GM10266 (cell line): ENCODE data around the gene PLCD4.

ENCODE experiments used
- DNase-seq: peaks from one replicate; pipeline ENCODE4 v3.0.0; 2012; ENCODE audit errors: extremely low spot score
- TF ChIP-seq, protein P1 (sequence below): IDR thresholded peaks from 2 replicates; pipeline ENCODE4 v1.5.1; 2012; ENCODE audit warnings: mild to moderate bottlenecking, low read depth; ENCODE audit not compliant: control insufficient read depth, insufficient read depth; ENCODE audit errors: missing control alignments

The PLCD4 gene

DNA sequence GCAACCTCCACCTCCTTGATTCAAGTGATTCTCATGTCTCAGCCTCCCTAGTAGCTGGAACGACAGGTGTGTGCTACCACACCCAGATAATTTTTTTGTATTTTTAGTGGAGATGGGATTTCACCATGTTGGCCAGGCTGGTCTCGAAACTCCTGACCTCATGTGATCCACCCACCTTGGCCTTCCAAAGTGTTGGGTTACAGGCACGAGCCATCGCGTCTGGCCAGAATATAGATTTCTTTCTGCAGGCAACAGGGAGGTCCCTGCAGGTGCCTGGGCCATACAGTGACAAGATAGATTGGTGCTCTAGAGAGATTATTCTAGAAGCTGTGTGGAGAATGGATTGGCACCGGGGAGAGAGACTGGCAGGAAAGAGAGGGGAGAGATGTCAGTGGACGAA, 13.3 kb downstream of the PLCD4 start:
- DNase-seq, result no peak
- TF ChIP-seq, protein P1, sequence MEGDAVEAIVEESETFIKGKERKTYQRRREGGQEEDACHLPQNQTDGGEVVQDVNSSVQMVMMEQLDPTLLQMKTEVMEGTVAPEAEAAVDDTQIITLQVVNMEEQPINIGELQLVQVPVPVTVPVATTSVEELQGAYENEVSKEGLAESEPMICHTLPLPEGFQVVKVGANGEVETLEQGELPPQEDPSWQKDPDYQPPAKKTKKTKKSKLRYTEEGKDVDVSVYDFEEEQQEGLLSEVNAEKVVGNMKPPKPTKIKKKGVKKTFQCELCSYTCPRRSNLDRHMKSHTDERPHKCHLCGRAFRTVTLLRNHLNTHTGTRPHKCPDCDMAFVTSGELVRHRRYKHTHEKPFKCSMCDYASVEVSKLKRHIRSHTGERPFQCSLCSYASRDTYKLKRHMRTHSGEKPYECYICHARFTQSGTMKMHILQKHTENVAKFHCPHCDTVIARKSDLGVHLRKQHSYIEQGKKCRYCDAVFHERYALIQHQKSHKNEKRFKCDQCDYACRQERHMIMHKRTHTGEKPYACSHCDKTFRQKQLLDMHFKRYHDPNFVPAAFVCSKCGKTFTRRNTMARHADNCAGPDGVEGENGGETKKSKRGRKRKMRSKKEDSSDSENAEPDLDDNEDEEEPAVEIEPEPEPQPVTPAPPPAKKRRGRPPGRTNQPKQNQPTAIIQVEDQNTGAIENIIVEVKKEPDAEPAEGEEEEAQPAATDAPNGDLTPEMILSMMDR, result no peak

DNA sequence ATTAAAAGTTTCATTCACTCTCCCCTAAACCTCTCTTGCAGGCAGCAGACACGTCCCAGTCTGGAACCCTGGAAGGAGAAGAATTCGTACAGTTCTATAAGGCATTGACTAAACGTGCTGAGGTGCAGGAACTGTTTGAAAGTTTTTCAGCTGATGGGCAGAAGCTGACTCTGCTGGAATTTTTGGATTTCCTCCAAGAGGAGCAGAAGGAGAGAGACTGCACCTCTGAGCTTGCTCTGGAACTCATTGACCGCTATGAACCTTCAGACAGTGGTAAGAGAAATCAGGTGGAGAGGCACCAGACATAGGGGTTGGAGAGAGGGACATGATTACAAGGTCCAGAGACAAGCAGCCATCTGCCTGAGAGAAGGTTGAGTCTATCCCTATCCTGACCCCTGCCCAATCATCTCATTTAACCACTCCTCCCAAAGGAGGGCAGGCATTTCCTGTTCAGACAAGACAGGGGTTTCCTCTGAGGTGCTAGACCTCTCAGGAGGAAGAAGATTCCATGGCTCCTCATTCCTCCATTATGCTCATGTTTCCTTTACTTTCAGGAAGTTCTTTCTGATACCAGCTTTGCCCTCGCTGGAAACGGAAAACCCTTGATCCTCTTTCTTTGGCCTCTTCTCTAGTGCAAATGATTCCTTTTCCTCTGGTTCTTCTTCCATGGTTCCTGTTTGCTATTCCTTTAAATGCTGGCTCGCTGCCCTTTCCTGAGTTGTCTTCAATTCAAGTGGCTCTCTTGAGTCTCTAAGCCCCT, 15.1 kb downstream of the PLCD4 start:
- DNase-seq, result no peak
- TF ChIP-seq, protein P1, result no peak

- TF ChIP-seq, protein P1, result no peak
These were observed 15.6 kb downstream of the PLCD4 start for GRCh38 chr2:218623366-218623705.

DNA sequence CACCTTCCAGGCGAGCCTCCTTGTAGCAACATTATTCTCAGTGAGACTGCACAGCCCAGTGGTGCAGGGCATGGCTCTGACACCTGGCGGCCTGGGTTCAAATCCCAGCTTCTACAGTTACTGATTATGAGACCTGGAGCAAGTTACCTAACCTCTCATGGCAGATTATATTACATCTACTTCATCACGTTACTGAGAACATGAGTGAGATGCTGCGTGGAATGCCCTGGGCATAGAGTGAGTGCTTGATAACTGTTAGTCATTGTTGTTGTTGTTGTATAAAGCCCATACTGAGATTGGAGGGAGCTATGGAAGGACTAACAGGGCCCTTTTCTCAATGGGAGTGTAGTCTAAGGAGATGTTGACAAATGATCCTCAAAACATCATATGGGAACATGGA, 18.7 kb downstream of the PLCD4 start:
- TF ChIP-seq, protein P1, result no peak
- DNase-seq, result no peak

More at GRCh38 chr2:218623366-218623705, 15.6 kb downstream of the PLCD4 start:
- DNase-seq, result no peak

DNA sequence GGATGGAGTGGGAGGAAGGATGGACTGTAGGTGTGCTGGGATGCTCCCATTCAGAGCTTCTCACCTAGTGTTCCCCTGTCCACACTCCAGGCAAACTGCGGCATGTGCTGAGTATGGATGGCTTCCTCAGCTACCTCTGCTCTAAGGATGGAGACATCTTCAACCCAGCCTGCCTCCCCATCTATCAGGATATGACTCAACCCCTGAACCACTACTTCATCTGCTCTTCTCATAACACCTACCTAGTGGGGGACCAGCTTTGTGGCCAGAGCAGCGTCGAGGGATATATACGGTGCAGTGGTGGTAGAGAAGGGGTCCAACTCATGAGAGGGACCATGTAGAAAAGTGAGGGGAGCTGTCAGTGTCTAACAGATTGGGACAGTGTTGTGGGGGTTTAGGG, 20.2 kb downstream of the PLCD4 start:
- no peak for DNase-seq
- TF ChIP-seq, protein P1, result no peak

DNA sequence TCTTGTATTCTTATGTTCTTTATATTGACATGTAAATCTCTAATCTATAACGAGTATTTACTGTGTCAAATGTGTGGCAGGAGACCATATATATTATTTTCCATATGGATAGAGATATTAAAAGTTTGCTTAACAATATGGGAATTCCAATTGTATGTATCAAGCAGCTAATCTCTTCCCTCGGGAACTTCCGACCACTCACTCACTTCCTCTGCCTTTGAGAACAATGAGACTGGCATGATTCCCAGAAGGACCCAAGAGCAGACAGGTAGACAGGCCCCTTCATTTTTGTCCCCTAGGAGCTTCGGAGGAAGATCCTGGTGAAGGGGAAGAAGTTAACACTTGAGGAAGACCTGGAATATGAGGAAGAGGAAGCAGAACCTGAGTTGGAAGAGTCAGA, 24.1 kb downstream of the PLCD4 start:
- DNase-seq, result no peak

GRCh38 chr2:218635719-218636118, 28.0 kb downstream of the PLCD4 start:
- no peak for DNase-seq
- TF ChIP-seq, protein P1, result no peak

More for the DNA sequence above, 24.1 kb downstream of the PLCD4 start:
- TF ChIP-seq, protein P1, result no peak
